Bronchial epithelial cell (primary cell): Measurements from ENCODE around the gene DNAH5. TPM values are rescaled to one million over a fixed set of nuclear protein-coding genes. Genes with fewer than 3 reads are reported as not detected.
A peak's percentile ranks its signal among the peaks of the same experiment; 100 is the strongest.

ENCODE experiments used
- DNase-seq: peaks from one replicate; pipeline ENCODE4 v3.0.0-alpha.2; 2010; ENCODE audit warnings: low read depth
- FAIRE-seq: peaks from 2 replicates; lab custom pipeline; 2011; peaks lifted over from hg19 to GRCh38; lab: Jason Lieb, UNC
- H3K27me3 ChIP-seq: 2 replicates; pipeline ENCODE4 v1.5.1; 2011; ENCODE audit warnings: low read length; ENCODE audit not compliant: control insufficient read depth, insufficient read depth
- H3K36me3 ChIP-seq: 2 replicates; pipeline ENCODE4 v1.5.1; 2011; ENCODE audit warnings: low read length; ENCODE audit not compliant: control insufficient read depth, insufficient read depth
- H3K4me3 ChIP-seq: 2 replicates; pipeline ENCODE4 v1.5.1; 2011; ENCODE audit warnings: mild to moderate bottlenecking, low read depth, low read length, control low read depth
- total RNA-seq: library from RNA; depleted of rRNA; stranded (reverse); fragments of >200 nt; gene quantifications from 2 replicates; pipeline ENCODE4 v1.2.1, GENCODE V29; 2014
- TF ChIP-seq, protein P1 (sequence below): IDR thresholded peaks from 2 replicates; pipeline ENCODE4 v1.5.1; 2011; ENCODE audit warnings: mild to moderate bottlenecking, moderate library complexity, low read length, control low read depth, inconsistent platforms; ENCODE audit not compliant: insufficient read depth, severe bottlenecking

The DNAH5 gene
- total RNA-seq, 1 donor from 2014 or later: under 0.01 TPM

DNA sequence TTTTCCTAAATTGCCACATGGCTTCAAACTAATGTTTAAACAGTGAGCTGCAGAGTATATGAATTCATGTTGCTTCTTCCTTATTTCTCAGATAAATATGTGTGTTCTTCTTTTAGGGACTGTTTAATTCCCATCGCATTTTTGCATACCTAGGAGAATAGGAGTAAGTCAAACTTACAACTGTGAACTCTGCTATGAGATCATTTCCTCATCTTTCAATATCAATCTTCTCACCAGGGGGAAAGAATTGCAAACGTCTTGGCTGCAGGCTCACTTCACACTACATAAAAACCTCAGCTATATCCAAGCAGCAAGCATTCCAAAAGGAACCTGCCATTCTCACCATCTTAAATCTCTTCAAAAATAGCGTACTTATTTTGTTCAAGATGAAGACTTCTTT, 271.0 kb downstream of the DNAH5 start:
- no peak for DNase-seq
- TF ChIP-seq, protein P1, sequence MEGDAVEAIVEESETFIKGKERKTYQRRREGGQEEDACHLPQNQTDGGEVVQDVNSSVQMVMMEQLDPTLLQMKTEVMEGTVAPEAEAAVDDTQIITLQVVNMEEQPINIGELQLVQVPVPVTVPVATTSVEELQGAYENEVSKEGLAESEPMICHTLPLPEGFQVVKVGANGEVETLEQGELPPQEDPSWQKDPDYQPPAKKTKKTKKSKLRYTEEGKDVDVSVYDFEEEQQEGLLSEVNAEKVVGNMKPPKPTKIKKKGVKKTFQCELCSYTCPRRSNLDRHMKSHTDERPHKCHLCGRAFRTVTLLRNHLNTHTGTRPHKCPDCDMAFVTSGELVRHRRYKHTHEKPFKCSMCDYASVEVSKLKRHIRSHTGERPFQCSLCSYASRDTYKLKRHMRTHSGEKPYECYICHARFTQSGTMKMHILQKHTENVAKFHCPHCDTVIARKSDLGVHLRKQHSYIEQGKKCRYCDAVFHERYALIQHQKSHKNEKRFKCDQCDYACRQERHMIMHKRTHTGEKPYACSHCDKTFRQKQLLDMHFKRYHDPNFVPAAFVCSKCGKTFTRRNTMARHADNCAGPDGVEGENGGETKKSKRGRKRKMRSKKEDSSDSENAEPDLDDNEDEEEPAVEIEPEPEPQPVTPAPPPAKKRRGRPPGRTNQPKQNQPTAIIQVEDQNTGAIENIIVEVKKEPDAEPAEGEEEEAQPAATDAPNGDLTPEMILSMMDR: no peak
- H3K27me3 ChIP-seq: no peaks in the 10 kb centered on the region
- no peaks in the 10 kb centered on the region for H3K36me3 ChIP-seq
- FAIRE-seq: no peak
- H3K4me3 ChIP-seq: no peak overlapping the region

DNA sequence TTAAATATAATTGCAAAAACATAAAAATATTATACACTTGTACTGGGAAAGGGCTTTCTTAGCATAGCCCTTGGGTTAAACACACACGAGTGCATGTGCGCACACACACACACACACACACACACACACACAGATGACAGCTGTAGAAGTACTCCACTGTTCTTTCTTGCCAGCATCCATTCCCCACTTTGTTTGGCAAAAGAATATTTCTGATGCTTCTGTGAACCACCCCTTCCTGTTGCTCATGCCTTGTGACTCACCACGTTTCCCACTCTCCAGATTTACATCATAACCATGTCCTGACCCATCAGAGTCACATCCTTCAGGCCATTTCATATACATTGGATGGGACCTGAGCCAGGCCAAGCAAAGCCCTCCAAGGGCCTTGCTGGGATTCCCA, 280.1 kb downstream of the DNAH5 start:
- FAIRE-seq: peak; percentile 36
- TF ChIP-seq, protein P1: no peak
- no peaks in the 10 kb centered on the region for H3K27me3 ChIP-seq
- no peak overlapping the region for H3K4me3 ChIP-seq
- DNase-seq: peak; percentile 99
- no peaks in the 10 kb centered on the region for H3K36me3 ChIP-seq

DNA sequence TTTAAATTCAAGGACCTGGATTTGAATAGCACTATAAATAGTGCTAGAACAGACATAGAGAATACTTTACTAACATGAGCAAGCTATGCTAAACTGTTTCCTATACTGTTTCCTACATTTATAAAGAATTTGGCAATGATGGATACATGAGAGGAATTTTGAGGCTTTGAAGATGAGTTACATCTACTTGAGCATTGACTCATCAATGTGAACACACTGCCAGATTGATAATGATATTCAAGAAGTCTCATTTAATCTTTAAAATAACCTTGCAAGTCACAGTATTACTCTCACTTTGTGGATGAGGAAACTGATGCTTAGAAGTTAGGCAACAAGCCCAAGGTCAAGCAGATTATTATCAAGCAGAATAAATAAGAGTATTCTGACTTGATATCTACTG, 281.9 kb downstream of the DNAH5 start:
- FAIRE-seq (no peak), DNase-seq (peak; percentile 59)
- H3K36me3 ChIP-seq: no peaks in the 10 kb centered on the region
- TF ChIP-seq, protein P1: no peak
- H3K4me3 ChIP-seq: no peak overlapping the region
- no peaks in the 10 kb centered on the region for H3K27me3 ChIP-seq

DNA sequence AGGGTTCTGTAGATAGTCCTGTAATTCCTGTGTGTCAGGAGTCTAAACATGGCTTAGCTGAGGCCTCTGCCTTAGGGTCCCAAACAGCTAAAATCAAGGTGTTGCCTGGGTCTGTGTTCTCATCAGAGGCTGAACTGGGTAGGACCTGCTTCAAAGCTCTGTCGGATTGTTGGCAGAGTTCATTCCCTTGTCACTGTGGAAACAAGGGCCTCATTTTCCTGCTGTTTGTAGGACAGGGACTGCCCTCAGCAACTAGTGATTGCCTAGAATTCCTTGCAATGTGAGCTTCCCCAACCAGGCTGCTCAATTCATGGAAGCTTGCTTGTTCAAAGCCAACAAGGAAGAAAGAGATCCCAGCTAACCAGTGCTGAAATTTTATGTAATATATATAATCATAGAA, 283.2 kb downstream of the DNAH5 start:
- FAIRE-seq (no peak), DNase-seq (no peak)
- Histone ChIP-seq H3K4me3 (no peak overlapping the region), H3K27me3 (no peaks in the 10 kb centered on the region), H3K36me3 (no peaks in the 10 kb centered on the region)
- TF ChIP-seq, protein P1: no peak

DNA sequence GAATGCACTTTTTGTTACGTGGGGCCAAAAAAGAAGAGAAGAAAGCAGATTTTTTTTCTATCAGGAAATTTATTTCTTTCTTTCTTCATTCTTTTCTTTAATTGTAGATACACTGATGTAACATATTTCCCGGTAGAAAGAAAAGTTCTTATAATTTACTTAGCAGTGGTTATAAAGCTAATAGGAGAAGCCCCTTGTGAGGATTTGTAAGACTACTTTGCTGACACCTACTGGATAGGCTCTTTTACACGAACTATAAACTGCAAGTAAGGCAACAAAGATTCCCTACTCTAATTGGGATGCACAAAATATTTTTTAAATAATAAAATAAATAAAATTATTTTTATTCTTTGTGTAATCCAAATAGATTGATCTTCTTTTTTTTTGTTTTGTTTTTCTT, 284.4 kb downstream of the DNAH5 start:
- H3K36me3 ChIP-seq: no peaks in the 10 kb centered on the region
- TF ChIP-seq, protein P1: peak; percentile 3
- DNase-seq: peak; percentile 70

DNA sequence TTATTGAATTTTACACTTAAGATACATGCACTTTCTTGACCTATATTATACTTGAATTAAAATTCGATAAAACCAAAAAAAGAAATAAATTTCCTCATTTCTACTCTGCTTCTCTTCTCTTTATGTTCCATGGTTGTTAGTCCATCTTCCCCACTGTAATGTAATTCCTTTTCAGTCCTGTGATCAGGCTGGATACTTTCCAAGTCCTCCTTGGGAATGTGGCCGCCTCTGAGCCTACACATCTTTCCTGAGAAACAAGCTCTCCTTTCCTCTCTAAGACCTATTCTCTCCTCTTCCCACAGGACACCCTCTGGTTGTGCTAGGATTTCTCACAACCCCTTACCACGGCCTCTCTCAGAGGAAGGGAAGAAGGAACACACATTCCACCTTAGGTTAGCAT, 285.1 kb downstream of the DNAH5 start:
- H3K27me3 ChIP-seq: no peaks in the 10 kb centered on the region
- FAIRE-seq (no peak), DNase-seq (peak; percentile 37)
- no peak overlapping the region for H3K4me3 ChIP-seq
- no peaks in the 10 kb centered on the region for H3K36me3 ChIP-seq
- TF ChIP-seq, protein P1: no peak

More for the DNA sequence above, 284.4 kb downstream of the DNAH5 start:
- Histone ChIP-seq H3K27me3 (no peaks in the 10 kb centered on the region), H3K4me3 (no peak overlapping the region)
- FAIRE-seq: no peak
